ENCODE results near the gene SPAG16.

Gene SPAG16

DNA sequence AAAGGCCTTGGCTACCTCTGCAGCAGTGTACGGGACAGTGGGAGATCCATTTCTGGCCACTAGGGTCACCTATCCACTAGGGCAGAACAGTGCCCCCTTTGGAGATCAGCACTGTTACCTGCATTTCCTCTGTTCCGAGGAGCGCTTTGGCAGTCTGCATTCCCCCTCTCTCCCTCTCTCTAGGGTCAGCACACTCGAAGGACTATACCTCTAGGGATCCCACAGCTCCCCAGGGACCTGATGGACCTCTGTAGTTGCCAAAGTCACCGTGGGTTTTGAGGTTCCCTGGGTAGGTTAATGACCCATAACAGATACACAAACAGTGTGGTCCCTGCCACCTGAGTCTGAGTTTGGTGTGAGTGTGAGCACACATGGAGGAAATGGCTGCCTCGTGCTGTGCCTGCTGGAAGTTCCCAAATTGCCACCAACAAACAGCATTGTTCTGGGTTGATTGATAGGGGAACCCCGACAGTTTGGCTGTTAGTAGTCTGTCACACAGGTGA is 1026.8 kb downstream of the SPAG16 start:
- Histone ChIP-seq H3K27ac (ENCODE audit: low read depth, low read length, poor library complexity, severe bottlenecking) (no peak overlapping the region), H2AFZ (ENCODE audit: low read length) (no peak overlapping the region), H3K4me1 (ENCODE audit: insufficient read depth, low read length, severe bottlenecking) (no peaks in the 10 kb centered on the region), H3K79me2 (ENCODE audit: insufficient read depth, low read length) (no peaks in the 10 kb centered on the region), H4K20me1 (ENCODE audit: insufficient read depth, low read length) (no peaks in the 10 kb centered on the region), H3K9me2 (ENCODE audit: low read depth, low read length) (no peaks in the 10 kb centered on the region), H3K36me3 (ENCODE audit: insufficient read depth, low read length) (no peaks in the 10 kb centered on the region), H3K9ac (ENCODE audit: low read length) (no peak overlapping the region), H3K9me3 (ENCODE audit: low read length) (no peaks in the 10 kb centered on the region), H3K4me2 (ENCODE audit: low read length) (no peak overlapping the region), H3F3A (ENCODE audit: insufficient read depth, low read length) (no peaks in the 10 kb centered on the region), H3K27me3 (ENCODE audit: insufficient read depth, low read length) (no peaks in the 10 kb centered on the region), H3K4me3 (ENCODE audit: low read depth, low read length, poor library complexity, severe bottlenecking) (no peak overlapping the region)
- no peak for TF ChIP-seq EZH2 (IDR thresholded peaks at IDR 0.05; ENCODE audit: borderline replicate concordance, low read length)
- TF ChIP-seq, protein P1, sequence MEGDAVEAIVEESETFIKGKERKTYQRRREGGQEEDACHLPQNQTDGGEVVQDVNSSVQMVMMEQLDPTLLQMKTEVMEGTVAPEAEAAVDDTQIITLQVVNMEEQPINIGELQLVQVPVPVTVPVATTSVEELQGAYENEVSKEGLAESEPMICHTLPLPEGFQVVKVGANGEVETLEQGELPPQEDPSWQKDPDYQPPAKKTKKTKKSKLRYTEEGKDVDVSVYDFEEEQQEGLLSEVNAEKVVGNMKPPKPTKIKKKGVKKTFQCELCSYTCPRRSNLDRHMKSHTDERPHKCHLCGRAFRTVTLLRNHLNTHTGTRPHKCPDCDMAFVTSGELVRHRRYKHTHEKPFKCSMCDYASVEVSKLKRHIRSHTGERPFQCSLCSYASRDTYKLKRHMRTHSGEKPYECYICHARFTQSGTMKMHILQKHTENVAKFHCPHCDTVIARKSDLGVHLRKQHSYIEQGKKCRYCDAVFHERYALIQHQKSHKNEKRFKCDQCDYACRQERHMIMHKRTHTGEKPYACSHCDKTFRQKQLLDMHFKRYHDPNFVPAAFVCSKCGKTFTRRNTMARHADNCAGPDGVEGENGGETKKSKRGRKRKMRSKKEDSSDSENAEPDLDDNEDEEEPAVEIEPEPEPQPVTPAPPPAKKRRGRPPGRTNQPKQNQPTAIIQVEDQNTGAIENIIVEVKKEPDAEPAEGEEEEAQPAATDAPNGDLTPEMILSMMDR (IDR thresholded peaks at IDR 0.05; ENCODE audit: low read length), result peak; percentile 32; the same call in 1 of the 2 replicates

DNA sequence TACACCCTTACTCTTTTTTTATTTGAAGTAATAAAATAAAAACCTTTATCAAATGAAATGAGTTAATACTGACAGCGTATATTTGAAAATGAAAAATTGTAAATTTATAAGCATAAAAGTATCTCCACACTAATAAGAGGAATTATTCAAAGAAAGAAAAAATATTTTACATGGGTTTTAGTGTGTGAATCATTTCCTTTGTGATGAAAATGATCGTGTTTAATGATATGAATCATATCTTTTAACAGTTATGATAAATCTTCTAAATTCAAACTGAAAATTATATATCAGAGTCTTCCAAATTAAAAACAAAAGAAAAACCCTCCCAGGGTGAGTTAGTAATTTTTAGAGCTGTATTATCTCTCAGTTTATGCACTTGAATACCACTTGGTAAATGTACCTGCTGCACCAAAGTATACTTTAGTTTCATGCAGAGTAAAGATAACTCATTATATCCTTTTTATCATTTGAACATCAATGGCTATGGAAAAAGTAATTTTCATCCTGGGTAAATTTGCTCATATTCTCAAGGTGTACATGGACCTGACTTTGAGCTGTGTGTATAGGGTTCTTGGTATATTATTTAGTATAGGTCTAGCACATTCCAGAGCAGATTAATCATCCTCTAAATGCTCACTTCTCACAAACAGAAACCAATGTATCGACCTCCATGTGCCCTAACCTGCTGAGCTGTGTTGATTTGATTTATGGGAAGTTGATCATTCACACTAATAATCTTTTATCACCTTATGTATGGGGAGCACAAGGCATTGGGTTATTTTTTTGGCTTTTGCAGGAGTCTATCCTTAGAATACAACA is 1027.9 kb downstream of the SPAG16 start:
- no peak for TF ChIP-seq EZH2 (IDR thresholded peaks at IDR 0.05; ENCODE audit: borderline replicate concordance, low read length)
- TF ChIP-seq, protein P1 (IDR thresholded peaks at IDR 0.05; ENCODE audit: low read length), result no peak
- no peak overlapping the region for H3K4me2 ChIP-seq (ENCODE audit: low read length)

DNA sequence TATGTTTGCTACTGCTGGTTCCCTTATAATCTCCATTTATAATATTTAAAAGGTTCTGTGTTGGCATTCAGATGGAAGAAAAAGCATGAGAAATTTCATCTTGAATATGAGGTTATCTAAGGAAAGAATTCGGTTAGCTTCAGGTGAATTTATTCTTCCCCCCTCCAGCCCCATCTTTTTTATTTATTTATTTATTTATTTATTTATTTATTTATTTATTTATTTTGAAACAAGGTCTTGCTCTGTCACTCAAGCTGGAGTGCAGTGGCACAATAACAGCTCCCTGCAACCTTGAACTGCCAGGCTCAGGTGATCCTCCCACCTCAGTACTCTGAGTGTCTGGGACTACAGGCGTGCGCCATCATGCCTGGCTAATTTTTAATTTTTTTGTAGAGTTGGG is 1031.1 kb downstream of the SPAG16 start:
- no peak overlapping the region for H3K27ac ChIP-seq (ENCODE audit: low read depth, low read length, poor library complexity, severe bottlenecking)
- H3K9ac ChIP-seq (ENCODE audit: low read length), result no peak overlapping the region
- TF ChIP-seq, protein P1 (IDR thresholded peaks at IDR 0.05; ENCODE audit: low read length), result no peak
- TF ChIP-seq EZH2 (IDR thresholded peaks at IDR 0.05; ENCODE audit: borderline replicate concordance, low read length), result no peak
- no peak overlapping the region for H3K4me3 ChIP-seq (ENCODE audit: low read depth, low read length, poor library complexity, severe bottlenecking)
- no peaks in the 10 kb centered on the region for H3K4me1 ChIP-seq (ENCODE audit: insufficient read depth, low read length, severe bottlenecking)
- no peaks in the 10 kb centered on the region for H3F3A ChIP-seq (ENCODE audit: insufficient read depth, low read length)
- H3K9me2 ChIP-seq (ENCODE audit: low read depth, low read length), result no peaks in the 10 kb centered on the region
- H3K79me2 ChIP-seq (ENCODE audit: insufficient read depth, low read length), result no peaks in the 10 kb centered on the region
- H2AFZ ChIP-seq (ENCODE audit: low read length), result no peak overlapping the region
- no peak overlapping the region for H3K4me2 ChIP-seq (ENCODE audit: low read length)
- H3K9me3 ChIP-seq (ENCODE audit: low read length), result no peaks in the 10 kb centered on the region
- no peaks in the 10 kb centered on the region for H4K20me1 ChIP-seq (ENCODE audit: insufficient read depth, low read length)
- no peaks in the 10 kb centered on the region for H3K36me3 ChIP-seq (ENCODE audit: insufficient read depth, low read length)
- H3K27me3 ChIP-seq (ENCODE audit: insufficient read depth, low read length), result no peaks in the 10 kb centered on the region

More for the DNA sequence above, 1027.9 kb downstream of the SPAG16 start:
- no peaks in the 10 kb centered on the region for H3K36me3 ChIP-seq (ENCODE audit: insufficient read depth, low read length)
- no peak overlapping the region for H2AFZ ChIP-seq (ENCODE audit: low read length)
- no peaks in the 10 kb centered on the region for H3K79me2 ChIP-seq (ENCODE audit: insufficient read depth, low read length)
- no peaks in the 10 kb centered on the region for H3F3A ChIP-seq (ENCODE audit: insufficient read depth, low read length)
- no peaks in the 10 kb centered on the region for H3K4me1 ChIP-seq (ENCODE audit: insufficient read depth, low read length, severe bottlenecking)
- no peak overlapping the region for H3K9ac ChIP-seq (ENCODE audit: low read length)
- H4K20me1 ChIP-seq (ENCODE audit: insufficient read depth, low read length), result no peaks in the 10 kb centered on the region
- H3K9me2 ChIP-seq (ENCODE audit: low read depth, low read length), result no peaks in the 10 kb centered on the region
- H3K27ac ChIP-seq (ENCODE audit: low read depth, low read length, poor library complexity, severe bottlenecking), result no peak overlapping the region
- H3K27me3 ChIP-seq (ENCODE audit: insufficient read depth, low read length), result no peaks in the 10 kb centered on the region
- H3K9me3 ChIP-seq (ENCODE audit: low read length), result no peaks in the 10 kb centered on the region
- no peak overlapping the region for H3K4me3 ChIP-seq (ENCODE audit: low read depth, low read length, poor library complexity, severe bottlenecking)

Measured in OCI-LY1 (cell line).